Caco-2 (cell line): ENCODE data around the gene VWA8. TPM values are rescaled to one million over a fixed set of nuclear protein-coding genes. Genes with fewer than 3 reads are reported as not detected.

Experiments
- BruUV-seq: library from RNA; stranded (reverse); fragments of 400-500 nt; replicated peaks from 2 replicates; lab custom pipeline; 2021; lab: Mats Ljungman, UMichigan
- CTCF ChIA-PET: fragments of 300-600 bp; sonication (Branson Sonifier 250); formaldehyde crosslinking; loops from one replicate; lab custom pipeline; 2022; ENCODE audit warnings: antibody characterized with exemption; lab: Charles Lee
- POLR2A ChIA-PET: fragments of 300-600 bp; sonication (Branson Sonifier 250); formaldehyde crosslinking; loops from one replicate; lab custom pipeline; 2022; ENCODE audit warnings: antibody characterized with exemption; lab: Charles Lee
- DNase-seq, 2 experiments: peaks; one replicate each; pipeline versions ENCODE4 v3.0.0 to v3.0.0-alpha.2; 2020 to 2022
- H3K27me3 ChIP-seq: replicated peaks from 2 replicates; pipeline ENCODE4 v1.6.0; 2011; ENCODE audit warnings: low read length; ENCODE audit not compliant: control insufficient read depth, insufficient read depth
- H3K36me3 ChIP-seq: 2 replicates; pipeline ENCODE4 v1.5.1; 2011; ENCODE audit warnings: low read length; ENCODE audit not compliant: control insufficient read depth, insufficient read depth
- H3K4me1 ChIP-seq: fragments of 250-450 bp; sonication (Bioruptor Pico); 2 replicates; pipeline ENCODE4 v1.5.1; 2020; ENCODE audit warnings: mild to moderate bottlenecking
- H3K4me3 ChIP-seq: 2 replicates; pipeline ENCODE4 v1.5.1; 2011; ENCODE audit warnings: low read depth, mild to moderate bottlenecking, control low read depth, low read length
- H3K9me3 ChIP-seq: fragments of 250-450 bp; sonication (Bioruptor Pico); 2 replicates; pipeline ENCODE4 v1.5.1; 2020; ENCODE audit warnings: mild to moderate bottlenecking, moderate library complexity
- H3K27ac Mint-ChIP-seq: one replicate; pipeline ENCODE4 v1.8.0; 2022; ENCODE audit warnings: mixed read lengths; ENCODE audit not compliant: unreplicated experiment
- H3K27me3 Mint-ChIP-seq: one replicate; pipeline ENCODE4 v1.8.0; 2022; ENCODE audit warnings: mixed read lengths; ENCODE audit not compliant: insufficient read depth, unreplicated experiment
- H3K36me3 Mint-ChIP-seq: one replicate; pipeline ENCODE4 v1.8.0; 2022; ENCODE audit warnings: mild to moderate bottlenecking, mixed read lengths; ENCODE audit not compliant: insufficient read depth, unreplicated experiment
- H3K4me1 Mint-ChIP-seq: one replicate; pipeline ENCODE4 v1.8.0; 2022; ENCODE audit warnings: low read depth, mixed read lengths; ENCODE audit not compliant: unreplicated experiment
- H3K4me3 Mint-ChIP-seq: one replicate; pipeline ENCODE4 v1.8.0; 2022; ENCODE audit warnings: mild to moderate bottlenecking, moderate library complexity, mixed read lengths; ENCODE audit not compliant: unreplicated experiment
- H3K9me3 Mint-ChIP-seq: one replicate; pipeline ENCODE4 v1.8.0; 2022; ENCODE audit warnings: mixed read lengths; ENCODE audit not compliant: unreplicated experiment
- CTCF ChIP-seq, 2 experiments: fragments of 200-600 bp in 1 of 2; IDR thresholded peaks; 1 replicate in 1 of 2; 2 replicates in 1 of 2; pipeline versions ENCODE4 v1.5.1 to v1.8.0; 2011 to 2022; ENCODE audit warnings: antibody characterized with exemption in 1 of 2, control low read depth in 1 of 2, inconsistent platforms in 1 of 2, low read depth in 1 of 2, low read length in 1 of 2, mild to moderate bottlenecking in 1 of 2, moderate library complexity in 1 of 2; ENCODE audit not compliant: insufficient read depth in 1 of 2, severe bottlenecking in 1 of 2, unreplicated experiment in 1 of 2
- intact Hi-C: fragments of 100-400 bp; cut with micrococcal nuclease; formaldehyde crosslinking; loops from one replicate; pipeline ENCODE4 v1.10.0; 2022; ENCODE audit not compliant: unreplicated experiment
- total RNA-seq: library from RNA; stranded (reverse); gene quantifications from 2 replicates; pipeline ENCODE4 v1.2.3, GENCODE V29; 2022

The VWA8 gene
- total RNA-seq, 1 experiment from 2014 or later = 20.7 TPM

- H3K4me1 Mint-ChIP-seq = peaks cover 6% of the 10 kb centered on the region
- no peaks in the 10 kb centered on the region for H3K9me3 Mint-ChIP-seq
- H3K9me3 ChIP-seq = no peaks in the 10 kb centered on the region
- no peaks in the 10 kb centered on the region for H3K27me3 Mint-ChIP-seq
- no TSS peak for BruUV-seq
- no peak overlapping the region for H3K27ac Mint-ChIP-seq
- peaks cover 15% of the 10 kb centered on the region for H3K4me1 ChIP-seq
- POLR2A ChIA-PET = no interaction called here
- no peaks in the 10 kb centered on the region for H3K36me3 Mint-ChIP-seq
- no peaks in the 10 kb centered on the region for H3K27me3 ChIP-seq
- CTCF ChIA-PET = no interaction called here
- no peak for TF ChIP-seq CTCF (IDR thresholded peaks at IDR 0.05; ENCODE audit: insufficient read depth in 1 of 2, low read depth in 1 of 2, low read length in 1 of 2, severe bottlenecking in 1 of 2, unreplicated experiment in 1 of 2)
- no peak overlapping the region for H3K4me3 ChIP-seq
- no peaks in the 10 kb centered on the region; the same call in 1 of the 2 replicates for H3K36me3 ChIP-seq
- peak in 1 of 2 experiments; percentile 49 for DNase-seq
- intact Hi-C loops = loop anchor here (1.0 kb wide), 1 partner anchor 25 kb away; no protein-coding TSS in a partner anchor
- H3K4me3 Mint-ChIP-seq = no peak overlapping the region
These were observed 239.9 kb downstream of the VWA8 start for GRCh38 chr13:41720839-41721561.

- ChIA-PET CTCF (no interaction called here), POLR2A (no interaction called here)
- DNase-seq = no peak
- intact Hi-C loops = no loop called here
- H3K36me3 Mint-ChIP-seq = no peaks in the 10 kb centered on the region
- H3K27ac Mint-ChIP-seq = no peak overlapping the region
- Histone ChIP-seq H3K36me3 (no peaks in the 10 kb centered on the region; the same call in 1 of the 2 replicates), H3K27me3 (no peaks in the 10 kb centered on the region), H3K4me3 (no peak overlapping the region), H3K9me3 (no peaks in the 10 kb centered on the region), H3K4me1 (peaks cover 11% of the 10 kb centered on the region)
- H3K4me3 Mint-ChIP-seq = no peak overlapping the region
- BruUV-seq = no TSS peak
- TF ChIP-seq CTCF (IDR thresholded peaks at IDR 0.05; ENCODE audit: insufficient read depth in 1 of 2, low read depth in 1 of 2, low read length in 1 of 2, severe bottlenecking in 1 of 2, unreplicated experiment in 1 of 2) = no peak
- no peaks in the 10 kb centered on the region for H3K9me3 Mint-ChIP-seq
- no peaks in the 10 kb centered on the region for H3K27me3 Mint-ChIP-seq
- H3K4me1 Mint-ChIP-seq = peaks cover 6% of the 10 kb centered on the region
These were observed 244.7 kb downstream of the VWA8 start for GRCh38 chr13:41716236-41716635.

- Histone ChIP-seq H3K27me3 (no peaks in the 10 kb centered on the region), H3K4me1 (no peaks in the 10 kb centered on the region), H3K9me3 (no peaks in the 10 kb centered on the region), H3K36me3 (no peaks in the 10 kb centered on the region), H3K4me3 (no peak overlapping the region)
- Mint-ChIP-seq H3K4me1 (peaks cover 13% of the 10 kb centered on the region), H3K4me3 (no peak overlapping the region), H3K36me3 (peaks cover 5% of the 10 kb centered on the region), H3K9me3 (no peaks in the 10 kb centered on the region), H3K27me3 (no peaks in the 10 kb centered on the region), H3K27ac (no peak overlapping the region)
- intact Hi-C loops = no loop called here
- BruUV-seq = no TSS peak
- ChIA-PET POLR2A (no interaction called here), CTCF (no interaction called here)
- TF ChIP-seq CTCF (IDR thresholded peaks at IDR 0.05; ENCODE audit: insufficient read depth in 1 of 2, low read depth in 1 of 2, low read length in 1 of 2, severe bottlenecking in 1 of 2, unreplicated experiment in 1 of 2) = no peak
- DNase-seq = no peak
These were observed 247.5 kb downstream of the VWA8 start for GRCh38 chr13:41713405-41713804.
